Lower leg skin (tissue), 4 donors: ENCODE data around the gene NUDT3. TPM values are rescaled to one million over a fixed set of nuclear protein-coding genes. Genes with fewer than 3 reads are reported as not detected.
"Not testable (repeated sequence)": the region's sequence is repeated elsewhere in the genome, so short reads cannot be mapped to it uniquely, and the experiment has no call there.

Experiments
- DNase-seq, 2 donors: peaks; one replicate each; pipeline ENCODE4 v3.0.0-alpha.2; 2019; ENCODE audit warnings: low spot score in 2 of 2
- H3K4me3 ChIP-seq: fragments of 200-600 bp; sonication (generic); 2 replicates; pipeline ENCODE4 v1.5.1; 2017; ENCODE audit warnings: mild to moderate bottlenecking, low read depth; ENCODE audit not compliant: poor library complexity, severe bottlenecking
- POLR2A ChIP-seq, 2 donors: fragments of 450-650 bp; IDR thresholded peaks; one replicate each; pipeline ENCODE4 v1.6.1; 2016 to 2017; ENCODE audit warnings: antibody characterized with exemption in 2 of 2, mild to moderate bottlenecking in 1 of 2, moderate library complexity in 1 of 2
- WGBS, 2 donors: methylation state at CpG; one replicate each; pipeline ENCODE4 v1.1.5; 2018; 5-methylcytosine and 5-hydroxymethylcytosine counted together
- intact Hi-C: fragments of 100-400 bp; cut with DNase I; formaldehyde crosslinking; loops from one replicate; pipeline ENCODE4 v1.15.0; 2023; ENCODE audit warnings: low total_unique reads
- total RNA-seq, 4 donors: library from RNA; depleted of rRNA; stranded (reverse); fragments of >200 nt; gene quantifications; one replicate each; pipeline ENCODE4 v1.1.0, GENCODE V29; 2016
- TF ChIP-seq, protein P1 (sequence below), 3 donors: fragments of 450-650 bp; IDR thresholded peaks; one replicate each; pipeline ENCODE4 v1.5.1; 2016; ENCODE audit warnings: antibody characterized with exemption in 3 of 3, mild to moderate bottlenecking in 3 of 3, moderate library complexity in 2 of 3

The NUDT3 gene
- total RNA-seq, 4 donors from 2014 or later, result 10.0 to 29.1 (median 19.9) TPM

DNA sequence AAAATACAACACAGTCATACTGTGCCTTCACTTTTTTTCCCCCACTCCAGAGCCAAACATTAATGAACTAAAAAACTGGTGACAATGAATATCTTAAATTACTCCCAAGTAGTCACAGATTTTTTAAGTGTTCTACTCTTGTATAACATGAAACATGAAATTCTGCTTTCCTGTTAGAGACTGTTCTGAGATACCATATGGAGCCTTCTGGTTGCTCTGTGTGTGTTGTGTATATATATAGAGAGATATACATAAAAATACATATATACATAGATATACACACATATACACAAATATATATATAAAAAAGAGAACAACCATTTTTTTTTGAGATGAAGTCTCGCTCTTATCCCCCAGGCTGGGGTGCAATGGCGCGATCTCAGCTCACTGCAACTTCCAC lies 63.5 kb downstream of the NUDT3 start:
- WGBS, 2 donors, result 97 to 99% methylated on average over 3 of the region's 3 CpGs
- intact Hi-C loops, result no loop called here
- no peak for TF ChIP-seq POLR2A (IDR thresholded peaks at IDR 0.05)
- TF ChIP-seq, protein P1, sequence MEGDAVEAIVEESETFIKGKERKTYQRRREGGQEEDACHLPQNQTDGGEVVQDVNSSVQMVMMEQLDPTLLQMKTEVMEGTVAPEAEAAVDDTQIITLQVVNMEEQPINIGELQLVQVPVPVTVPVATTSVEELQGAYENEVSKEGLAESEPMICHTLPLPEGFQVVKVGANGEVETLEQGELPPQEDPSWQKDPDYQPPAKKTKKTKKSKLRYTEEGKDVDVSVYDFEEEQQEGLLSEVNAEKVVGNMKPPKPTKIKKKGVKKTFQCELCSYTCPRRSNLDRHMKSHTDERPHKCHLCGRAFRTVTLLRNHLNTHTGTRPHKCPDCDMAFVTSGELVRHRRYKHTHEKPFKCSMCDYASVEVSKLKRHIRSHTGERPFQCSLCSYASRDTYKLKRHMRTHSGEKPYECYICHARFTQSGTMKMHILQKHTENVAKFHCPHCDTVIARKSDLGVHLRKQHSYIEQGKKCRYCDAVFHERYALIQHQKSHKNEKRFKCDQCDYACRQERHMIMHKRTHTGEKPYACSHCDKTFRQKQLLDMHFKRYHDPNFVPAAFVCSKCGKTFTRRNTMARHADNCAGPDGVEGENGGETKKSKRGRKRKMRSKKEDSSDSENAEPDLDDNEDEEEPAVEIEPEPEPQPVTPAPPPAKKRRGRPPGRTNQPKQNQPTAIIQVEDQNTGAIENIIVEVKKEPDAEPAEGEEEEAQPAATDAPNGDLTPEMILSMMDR (IDR thresholded peaks at IDR 0.05), result no peak
- DNase-seq, result no peak
- H3K4me3 ChIP-seq, result no peak overlapping the region

DNA sequence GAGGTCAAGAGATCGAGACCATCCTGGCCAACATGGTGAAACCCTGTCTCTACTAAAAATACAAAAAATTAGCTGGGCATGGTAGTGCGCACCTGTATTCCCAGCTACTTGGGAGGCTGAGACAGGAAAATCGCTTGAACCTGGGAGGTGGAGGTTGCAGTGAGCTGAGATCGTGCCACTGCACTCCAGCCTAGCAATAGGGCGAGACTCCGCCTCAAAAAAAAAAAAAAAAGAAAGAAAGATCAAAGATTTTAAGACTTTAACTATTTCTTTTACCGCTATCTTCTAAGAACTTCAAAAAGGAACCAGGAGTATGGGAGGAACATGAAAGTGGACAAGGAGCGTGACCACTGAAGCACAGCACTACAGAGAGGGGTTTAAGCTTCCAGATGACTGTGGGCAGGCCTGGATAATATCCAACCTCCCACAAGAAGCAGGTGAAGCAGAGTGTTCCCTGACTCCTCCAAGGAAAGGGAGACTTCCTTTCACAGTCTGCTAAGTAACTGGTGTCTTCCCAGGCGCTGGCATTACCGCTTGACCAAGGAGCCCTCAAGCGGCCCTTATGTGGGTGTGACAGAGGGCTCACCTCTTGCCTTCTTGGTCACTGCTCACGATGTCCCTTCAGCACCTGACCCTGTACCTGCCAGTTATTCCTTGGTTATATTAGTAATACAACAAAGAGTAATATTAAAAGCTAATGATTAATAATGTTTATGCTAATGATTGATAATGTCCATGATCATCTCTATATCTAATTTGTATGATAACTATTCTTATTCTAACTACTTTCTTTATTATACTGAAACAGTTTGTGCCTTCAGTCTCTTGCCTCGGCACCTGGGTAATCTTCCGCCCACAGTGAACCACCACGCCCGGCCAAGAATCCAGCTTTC lies 64.9 kb downstream of the NUDT3 start:
- intact Hi-C loops, DNase-seq, H3K4me3 ChIP-seq: not testable (repeated sequence)
- 93 to 94% methylated on average over 16 of the region's 16 CpGs for WGBS, 2 donors

DNA sequence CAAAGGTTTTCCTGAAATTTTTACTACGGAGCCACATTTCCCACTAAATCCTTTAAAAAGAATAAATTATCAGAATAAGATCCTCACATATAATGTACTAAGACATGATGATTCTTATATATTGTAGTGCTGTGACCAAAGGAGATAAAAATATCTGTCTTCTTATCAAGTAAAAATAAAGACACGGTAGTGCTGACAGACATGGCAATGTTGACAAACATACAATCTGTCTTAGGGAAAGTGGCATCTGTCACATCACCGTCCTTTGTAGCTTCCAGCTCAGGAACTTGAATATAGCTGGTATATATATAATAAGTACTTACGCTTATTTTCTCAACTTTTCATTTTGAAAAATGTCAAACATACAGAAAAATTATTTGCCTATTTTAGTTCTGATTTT lies 66.8 kb downstream of the NUDT3 start:
- intact Hi-C loops, result no loop called here
- 95% methylated on average over 4 of the region's 4 CpGs for WGBS, 2 donors
- TF ChIP-seq POLR2A (IDR thresholded peaks at IDR 0.05), result no peak

DNA sequence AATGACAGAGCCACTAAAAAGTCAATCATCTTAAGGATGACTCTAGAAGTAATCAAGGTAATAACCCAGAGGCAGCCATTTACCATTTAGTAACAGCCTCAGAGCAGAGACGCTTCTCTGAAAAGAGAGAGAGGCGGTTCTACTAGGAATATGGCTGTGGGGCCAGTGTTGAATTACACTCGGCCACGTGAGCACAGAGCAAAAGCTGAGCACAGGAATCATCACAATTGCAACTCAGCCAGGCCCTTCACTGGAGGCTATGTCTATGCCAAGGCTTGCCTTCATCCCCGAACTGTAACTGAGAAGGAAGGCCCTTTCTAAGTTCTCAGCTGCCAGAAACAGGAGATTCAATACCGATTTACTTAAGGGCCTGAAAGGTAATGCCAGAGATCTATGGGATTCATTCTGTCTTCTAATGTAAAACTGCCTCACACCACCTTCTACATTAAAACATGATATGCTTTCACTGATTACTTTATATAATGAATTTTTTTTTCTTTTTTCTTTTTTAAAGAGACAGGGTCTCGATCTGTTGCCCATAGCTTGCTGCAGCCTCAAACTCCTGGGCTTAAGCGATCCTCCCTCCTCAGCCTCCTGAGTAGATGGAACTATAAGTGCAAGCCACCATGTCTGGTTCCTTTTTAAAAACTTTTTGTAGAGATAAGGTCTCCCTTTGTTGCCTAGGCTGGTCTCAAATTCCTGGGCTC lies 67.6 kb downstream of the NUDT3 start:
- DNase-seq, result peak in 1 of 2 donors; percentile 25
- H3K4me3 ChIP-seq, result no peak overlapping the region
- intact Hi-C loops, result no loop called here
- no peak for TF ChIP-seq POLR2A (IDR thresholded peaks at IDR 0.05)
- TF ChIP-seq, protein P1 (IDR thresholded peaks at IDR 0.05), result no peak
- WGBS, 2 donors, result 41% methylated on average over 8 of the region's 8 CpGs

More for the DNA sequence above, 66.8 kb downstream of the NUDT3 start:
- DNase-seq, result no peak
- no peak overlapping the region for H3K4me3 ChIP-seq

DNA sequence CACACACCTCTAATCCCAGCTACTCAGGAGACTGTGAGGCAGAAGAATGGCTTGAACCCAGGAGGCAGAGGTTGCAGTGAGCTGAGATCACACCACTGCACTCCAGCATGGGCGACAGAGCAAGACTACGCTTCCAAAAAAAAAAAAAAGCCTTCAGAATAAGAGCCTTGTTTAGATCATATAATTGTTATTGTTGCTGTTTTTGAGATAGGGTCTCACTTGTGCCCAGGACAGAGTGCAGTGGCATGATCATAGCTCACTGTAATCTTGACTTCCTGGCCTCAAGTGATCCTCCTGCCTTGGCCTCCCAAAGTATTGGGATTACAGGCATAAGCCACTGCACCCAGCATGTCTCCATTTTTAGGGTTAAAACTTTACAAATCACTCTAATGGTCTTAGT lies 68.2 kb downstream of the NUDT3 start:
- intact Hi-C loops, H3K4me3 ChIP-seq, DNase-seq: not testable (repeated sequence)
- 92% methylated on average over 2 of the region's 2 CpGs for WGBS, 2 donors

DNA sequence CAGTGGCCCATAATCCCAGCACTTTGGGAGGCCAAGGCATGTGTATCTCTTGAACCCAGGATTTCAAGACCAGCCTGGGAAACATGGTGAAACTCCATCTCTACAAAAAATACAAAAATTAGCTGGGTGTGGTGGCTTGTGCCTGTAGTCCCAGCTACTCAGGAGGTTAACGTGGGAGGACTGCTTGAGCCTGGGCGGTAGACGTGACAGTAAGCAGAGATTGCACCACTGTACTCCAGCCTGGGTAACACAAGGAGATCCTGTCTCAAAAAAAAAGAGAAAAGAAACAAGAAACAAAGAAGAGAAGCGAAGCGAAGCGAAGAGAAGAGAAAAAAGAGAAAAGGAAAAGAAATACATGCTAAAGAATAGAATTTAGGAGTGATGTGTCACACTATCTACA lies 69.2 kb downstream of the NUDT3 start:
- 94 to 95% methylated on average over 6 of the region's 6 CpGs for WGBS, 2 donors
- DNase-seq, result no peak
- no peak overlapping the region for H3K4me3 ChIP-seq
- intact Hi-C loops, result no loop called here
- TF ChIP-seq POLR2A (IDR thresholded peaks at IDR 0.05), result no peak
- TF ChIP-seq, protein P1 (IDR thresholded peaks at IDR 0.05), result no peak

DNA sequence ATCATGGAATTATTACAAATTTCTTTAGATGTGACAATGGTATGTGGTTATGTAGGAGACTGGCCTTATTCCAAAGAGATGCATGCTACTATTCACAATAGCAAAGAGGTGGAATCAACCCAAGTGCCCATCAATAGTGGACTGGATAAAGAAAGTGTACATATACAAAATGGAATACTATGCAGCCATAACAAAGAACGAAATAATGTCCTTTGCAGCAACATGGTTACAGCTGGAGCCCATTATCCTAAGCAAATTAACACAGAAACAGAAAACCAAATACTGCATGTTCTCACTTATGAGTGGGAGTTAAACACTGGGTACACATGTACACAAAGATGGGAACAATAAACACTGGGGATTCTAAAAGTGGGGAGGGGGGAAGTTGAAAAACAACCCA lies 69.7 kb downstream of the NUDT3 start:
- 88 to 90% methylated on average over 1 of the region's 1 CpG for WGBS, 2 donors
- no peak overlapping the region for H3K4me3 ChIP-seq
- TF ChIP-seq, protein P1 (IDR thresholded peaks at IDR 0.05), result no peak
- no peak for TF ChIP-seq POLR2A (IDR thresholded peaks at IDR 0.05)
- intact Hi-C loops, result no loop called here
- DNase-seq, result no peak
